GM19239 (cell line): ENCODE measurements around the gene CREG2.

Experiments used
- DNase-seq: peaks from one replicate; pipeline ENCODE4 v3.0.0; 2011; ENCODE audit warnings: low spot score; ENCODE audit not compliant: insufficient read length
- FAIRE-seq: peaks from 2 replicates; lab custom pipeline; 2011; peaks lifted over from hg19 to GRCh38; lab: Jason Lieb, UNC

The CREG2 gene

DNA sequence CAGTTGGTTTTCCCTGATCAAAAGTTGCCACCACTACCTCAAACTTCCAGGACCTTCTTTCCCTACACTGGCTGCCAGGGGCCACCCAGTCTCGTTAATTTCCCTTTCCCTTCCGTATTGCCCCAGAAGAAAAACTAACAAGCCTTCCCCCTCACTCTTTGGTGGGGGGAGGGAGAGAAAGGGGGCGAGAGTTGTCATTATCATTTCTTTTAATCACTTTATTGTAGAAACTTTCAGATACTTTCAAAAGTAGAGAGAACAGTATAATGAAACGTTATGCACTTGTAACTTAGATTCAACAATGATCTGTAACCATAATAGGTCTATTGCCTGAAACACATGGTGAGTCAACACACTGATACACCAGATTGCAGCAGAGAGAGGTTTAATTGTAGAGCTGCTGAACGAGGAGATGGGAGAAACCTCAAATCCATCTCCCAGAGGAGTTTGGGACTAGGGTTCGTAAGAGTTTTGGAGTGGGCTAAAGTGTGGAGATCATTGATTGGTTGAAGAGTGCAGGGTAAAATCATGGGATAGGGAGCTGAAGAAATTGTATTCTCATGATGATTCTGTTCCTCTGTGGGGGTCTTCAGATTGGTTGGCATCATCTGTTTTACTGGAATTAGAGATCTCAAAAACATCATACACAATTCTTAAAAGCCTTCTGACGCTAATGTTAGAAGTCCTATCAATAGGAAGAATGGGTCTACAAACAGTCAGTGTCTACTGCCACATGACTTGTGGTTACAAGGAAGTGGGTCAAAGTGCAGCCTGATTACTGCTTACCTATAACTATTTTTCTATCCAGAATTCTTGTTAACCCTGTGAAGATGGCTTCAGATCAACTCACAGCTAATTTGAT, 76.2 kb downstream of the CREG2 start:
- FAIRE-seq, result no peak

DNA sequence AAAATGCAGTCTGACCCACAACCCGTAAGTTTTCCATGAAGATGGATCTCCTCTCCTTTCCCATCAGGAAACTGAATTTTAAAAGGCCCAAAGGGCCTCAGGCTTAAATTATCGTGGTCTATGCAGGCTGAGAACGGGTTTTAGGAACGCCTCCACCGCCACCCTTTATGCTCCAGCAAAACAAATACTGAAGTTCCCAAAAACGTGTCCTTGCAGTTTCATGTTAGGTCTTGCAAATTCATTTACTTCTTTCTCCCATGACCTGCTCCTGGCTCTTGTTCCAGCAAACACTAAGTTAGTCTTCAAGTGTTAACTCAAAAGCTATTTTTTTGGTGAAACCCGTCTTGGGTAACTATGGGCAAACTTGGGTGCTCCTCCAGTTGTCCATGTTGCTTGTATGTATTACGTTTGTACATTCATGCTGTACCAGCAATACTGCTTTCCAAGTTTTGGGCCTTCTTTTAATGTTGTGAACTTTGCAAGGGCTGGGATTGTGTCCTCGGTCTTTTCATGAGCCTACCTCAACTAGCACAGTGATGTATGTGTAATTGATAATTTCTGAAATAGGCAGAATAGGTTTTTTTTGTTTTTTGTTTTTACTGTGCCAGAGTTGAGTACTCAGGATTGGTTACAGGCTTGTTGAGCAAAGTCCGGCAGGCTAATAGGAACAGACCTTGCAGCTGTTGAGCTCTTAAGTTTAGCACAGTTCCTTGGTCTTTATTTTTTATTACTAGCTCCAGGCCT, 77.0 kb downstream of the CREG2 start:
- DNase-seq (no peak), FAIRE-seq (no peak)

More for the DNA sequence above, 76.2 kb downstream of the CREG2 start:
- no peak for DNase-seq

DNA sequence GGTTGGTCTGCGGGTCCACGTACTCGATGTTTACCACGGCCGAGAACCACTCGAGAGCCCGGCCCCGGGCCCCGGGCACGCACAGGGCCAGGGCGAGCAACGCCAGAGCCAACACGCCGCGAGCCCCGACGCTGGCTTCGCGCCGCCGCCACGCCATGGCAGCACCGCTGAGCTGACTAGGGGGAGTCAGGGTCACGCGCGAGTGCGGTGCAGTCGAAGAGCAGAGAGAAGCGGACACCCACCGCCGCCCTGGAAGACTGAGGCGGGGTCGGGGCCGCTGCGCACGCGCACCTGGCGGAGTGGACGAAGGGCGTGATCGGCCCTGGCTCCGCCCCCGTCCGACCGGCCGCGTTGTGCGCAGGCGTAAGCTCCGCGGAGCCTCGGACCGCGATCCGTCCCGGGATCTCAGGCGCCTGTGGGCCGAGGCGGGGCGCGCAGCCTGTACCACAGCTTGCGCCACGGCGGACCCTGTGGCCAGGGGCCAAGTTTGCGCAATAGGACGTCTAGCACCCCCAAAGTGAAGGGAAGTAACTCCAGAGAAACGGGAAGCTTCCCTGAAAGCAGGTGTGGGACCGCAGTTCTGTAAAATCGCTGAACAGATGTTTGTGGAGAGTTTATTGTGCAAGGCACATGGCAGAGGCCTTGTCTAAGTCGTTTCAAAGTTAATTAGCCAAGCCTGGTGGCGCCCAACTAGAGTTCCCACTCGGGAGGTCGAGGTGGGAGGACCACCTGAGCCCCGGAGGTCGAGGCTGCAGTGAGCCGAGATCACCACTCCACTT, 78.7 kb downstream of the CREG2 start, which contains the start of gene RNF149:
TSS of gene RNF149 (minus strand) at position 270 of the 779 bp plus-strand sequence. CDS start at position 157, 113 bp downstream.
- FAIRE-seq (peak; percentile 60), DNase-seq (peak; percentile 79)

GRCh38 chr2:101307950-101308431, 79.3 kb downstream of the CREG2 start:
- FAIRE-seq (no peak), DNase-seq (no peak)

- FAIRE-seq (no peak), DNase-seq (no peak)
Observed at GRCh38 chr2:101307503-101307902, 79.8 kb downstream of the CREG2 start.

DNA sequence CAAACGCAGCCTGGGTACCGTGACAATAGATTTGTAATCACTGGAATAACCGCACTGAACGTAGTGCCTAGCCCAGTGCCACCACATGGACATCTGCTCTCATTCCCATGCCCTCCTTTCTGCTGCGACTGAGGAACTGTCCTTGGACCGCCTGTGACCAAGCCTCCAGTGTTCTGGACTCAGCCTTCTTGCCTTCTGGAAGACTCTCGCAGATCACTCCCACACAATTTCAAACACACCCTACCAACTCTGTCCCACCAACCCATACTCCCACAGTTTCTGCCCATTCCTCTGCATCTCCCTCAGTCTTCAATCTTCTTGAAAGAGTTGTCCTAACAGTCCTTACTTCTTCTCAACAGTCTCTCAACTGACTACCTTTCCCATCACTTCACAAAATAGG, 80.9 kb downstream of the CREG2 start:
- DNase-seq, result no peak
- no peak for FAIRE-seq

DNA sequence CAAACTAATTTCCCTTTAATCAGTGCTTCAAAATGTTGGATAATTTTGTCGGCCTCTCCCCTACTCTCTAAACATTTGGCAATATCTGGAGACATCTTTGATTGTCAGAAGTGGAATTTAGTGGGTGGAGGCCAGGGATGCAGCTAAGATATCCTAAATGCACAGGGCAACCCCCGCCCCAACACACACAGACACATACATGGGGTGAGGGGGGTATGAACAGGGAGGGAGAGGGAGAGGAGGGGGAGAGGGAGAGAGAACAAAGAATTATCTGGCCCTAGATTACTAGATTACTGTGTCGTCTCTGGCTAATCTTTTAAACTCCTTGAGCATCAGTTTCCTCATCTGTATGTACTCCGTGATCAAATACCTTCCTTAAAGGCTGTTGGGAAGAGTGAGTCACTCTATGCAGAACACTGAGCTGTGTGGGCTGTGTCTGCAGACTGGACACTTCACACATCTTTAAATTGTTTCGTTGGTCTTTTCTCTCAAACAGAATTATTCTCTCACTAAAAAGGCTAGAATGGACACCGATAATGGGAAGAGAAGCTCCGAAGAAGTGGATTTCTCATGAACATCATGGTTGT, 81.7 kb downstream of the CREG2 start:
- no peak for FAIRE-seq
- no peak for DNase-seq

DNA sequence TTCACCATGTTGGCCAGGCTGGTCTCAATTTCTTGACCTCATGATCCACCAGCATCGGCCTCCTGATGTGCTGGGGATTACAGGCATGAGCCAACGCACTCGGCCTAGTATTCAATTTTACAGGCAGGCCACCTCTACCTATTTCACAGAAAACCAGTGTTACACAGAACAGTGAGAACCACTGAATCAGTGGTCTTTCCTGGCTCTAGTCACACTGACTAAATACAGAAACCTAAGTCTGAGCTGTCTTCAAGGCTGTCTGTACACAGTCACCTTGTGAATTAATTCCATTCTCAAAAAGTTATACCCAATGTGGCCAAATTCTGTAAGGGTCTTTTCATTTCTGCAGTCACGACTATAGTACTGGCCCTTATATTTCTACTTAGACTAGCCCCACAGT, 82.3 kb downstream of the CREG2 start:
- FAIRE-seq (no peak), DNase-seq (no peak)

DNA sequence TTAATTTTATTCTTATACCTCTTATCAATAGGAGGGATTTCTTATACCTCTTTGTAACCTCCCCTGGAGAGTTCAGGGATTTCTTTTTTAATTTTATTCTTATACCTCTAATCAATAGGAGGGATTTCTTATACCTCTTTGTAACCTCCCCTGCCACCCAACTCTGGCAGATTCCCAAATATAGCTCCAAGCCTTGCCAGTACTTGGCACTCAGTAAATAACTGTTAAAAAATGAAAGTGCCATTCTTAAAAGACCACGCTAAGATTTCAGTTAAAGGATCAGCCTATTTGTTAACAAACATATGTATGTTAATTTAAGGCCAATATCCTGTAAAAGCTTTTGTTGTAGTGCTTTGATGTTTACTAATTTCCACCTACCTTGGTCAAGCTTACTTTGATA, 83.6 kb downstream of the CREG2 start:
- FAIRE-seq (no peak), DNase-seq (no peak)

DNA sequence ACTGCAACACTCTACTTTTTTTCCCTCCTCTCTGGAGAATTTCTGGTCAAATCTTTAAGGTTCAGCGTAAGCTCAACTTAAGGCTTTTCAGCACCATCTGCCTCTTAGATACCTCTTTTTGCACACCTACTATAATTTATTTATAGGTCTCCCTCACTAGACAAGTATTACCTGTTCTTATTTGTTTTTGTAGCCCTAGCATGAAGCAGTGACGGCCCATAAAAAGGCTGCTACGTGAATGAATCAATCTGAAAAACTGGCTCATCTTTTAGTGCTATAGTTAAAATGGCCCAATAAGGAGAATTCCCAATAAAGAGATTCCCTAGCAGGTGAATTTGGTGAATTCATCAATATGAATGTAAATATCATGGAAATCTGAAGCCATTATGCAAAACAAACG, 85.3 kb downstream of the CREG2 start:
- DNase-seq (no peak), FAIRE-seq (no peak)

DNA sequence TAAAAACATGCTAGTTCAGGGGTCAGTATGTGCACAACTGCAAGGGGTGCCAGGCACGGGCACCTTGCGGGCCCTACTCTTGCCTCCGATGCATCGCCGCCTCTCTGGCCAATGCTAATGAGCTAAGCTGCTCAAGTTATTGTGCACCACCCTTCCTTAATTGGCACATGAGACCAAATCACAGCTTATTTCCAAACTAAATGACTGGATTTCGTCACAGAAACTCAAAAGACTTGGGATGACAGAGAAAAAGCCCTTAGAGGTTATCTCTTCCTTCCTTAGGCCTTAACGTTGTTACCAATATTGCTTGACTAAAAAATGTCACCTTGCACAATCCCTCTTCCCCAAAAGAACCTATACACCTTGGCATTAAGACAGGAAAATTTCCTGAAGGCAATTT, 86.5 kb downstream of the CREG2 start:
- FAIRE-seq (no peak), DNase-seq (no peak)

DNA sequence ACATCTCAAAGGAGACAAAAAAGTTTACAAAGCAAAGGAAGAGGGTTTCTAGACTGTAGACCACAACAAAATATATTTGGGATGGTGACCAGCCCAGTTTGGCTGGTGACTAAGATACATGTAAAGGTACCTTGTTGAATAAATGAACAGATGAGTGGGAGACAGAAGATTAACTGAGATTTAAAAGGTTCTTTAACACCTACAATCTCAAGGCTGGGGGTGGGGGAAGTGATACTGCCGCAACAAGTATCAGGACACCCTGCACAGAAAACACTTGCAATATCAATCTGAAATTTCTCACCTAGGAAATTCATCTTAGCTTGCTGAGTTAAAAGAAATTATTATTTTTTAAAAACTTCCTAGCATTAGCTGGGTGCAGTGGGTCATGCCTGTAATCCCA, 87.1 kb downstream of the CREG2 start:
- FAIRE-seq (no peak), DNase-seq (no peak)

GRCh38 chr2:101299604-101300003, 87.7 kb downstream of the CREG2 start:
- DNase-seq (no peak), FAIRE-seq (no peak)

DNA sequence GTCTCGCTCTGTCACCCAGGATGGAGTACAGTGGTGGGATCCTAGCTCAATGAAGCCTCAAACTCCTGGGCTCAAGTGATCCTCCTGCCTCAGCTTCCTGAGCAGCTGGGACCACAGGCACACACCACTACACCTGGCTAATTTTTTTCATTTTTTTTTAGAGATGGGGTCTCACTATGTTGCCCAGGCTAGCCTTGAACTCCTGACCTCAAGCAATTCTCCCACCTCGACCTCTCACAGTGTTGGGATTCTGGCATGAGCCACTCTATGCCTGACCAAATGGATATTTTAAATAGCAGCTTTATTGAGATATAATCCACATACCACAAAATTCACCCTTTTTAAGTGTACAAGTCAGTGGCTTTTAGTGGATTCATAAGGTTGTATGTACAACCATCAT, 89.9 kb downstream of the CREG2 start:
- DNase-seq, result no peak
- FAIRE-seq, result no peak

DNA sequence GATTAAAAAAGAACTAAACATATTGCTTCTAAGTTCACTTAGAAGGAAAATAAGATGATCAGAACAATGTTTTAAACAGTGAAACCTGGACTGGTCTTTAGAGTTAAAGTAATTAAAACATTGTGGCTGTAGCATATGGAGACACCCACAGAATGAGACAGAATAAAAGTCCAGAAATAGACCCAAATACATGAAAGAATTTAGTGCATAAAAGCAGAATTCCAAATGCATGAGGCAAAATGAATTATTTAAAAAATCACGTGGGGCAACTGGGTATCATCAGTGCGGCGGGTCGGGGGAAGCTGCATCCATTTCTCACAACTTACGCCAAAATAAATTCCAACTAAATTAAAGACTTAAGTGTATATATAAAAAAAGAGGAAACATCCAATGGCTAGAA, 90.9 kb downstream of the CREG2 start:
- no peak for DNase-seq
- FAIRE-seq, result no peak

- DNase-seq (no peak), FAIRE-seq (no peak)
Observed at GRCh38 chr2:101295895-101296294, 91.4 kb downstream of the CREG2 start.
